NCI-H2081 (cell line): ENCODE data around the gene OAS1.

Source experiments
- DNase-seq, 2 experiments: peaks; one replicate each; lab custom pipeline; 2025; lab: John Stamatoyannopoulos, UW

OAS1 gene

GRCh38 chr12:112965643-112966042 lies 58.9 kb downstream of the OAS1 start:
- no peak for DNase-seq

DNA sequence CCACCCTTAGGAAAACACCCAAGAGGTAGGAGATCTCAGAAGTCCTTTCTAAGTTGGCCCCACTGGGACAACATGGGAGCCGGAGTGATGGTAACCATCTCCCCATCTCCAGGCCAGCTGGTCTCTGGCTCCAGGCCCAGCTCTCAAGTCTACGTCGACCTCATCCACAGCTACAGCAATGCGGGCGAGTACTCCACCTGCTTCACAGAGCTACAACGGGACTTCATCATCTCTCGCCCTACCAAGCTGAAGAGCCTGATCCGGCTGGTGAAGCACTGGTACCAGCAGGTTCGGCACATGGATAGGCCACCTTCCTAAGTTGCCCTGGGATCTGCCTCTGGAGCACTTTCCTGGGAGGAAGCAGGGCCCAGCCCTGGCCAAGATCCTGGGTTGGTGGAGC lies 60.5 kb downstream of the OAS1 start:
- no peak for DNase-seq

DNA sequence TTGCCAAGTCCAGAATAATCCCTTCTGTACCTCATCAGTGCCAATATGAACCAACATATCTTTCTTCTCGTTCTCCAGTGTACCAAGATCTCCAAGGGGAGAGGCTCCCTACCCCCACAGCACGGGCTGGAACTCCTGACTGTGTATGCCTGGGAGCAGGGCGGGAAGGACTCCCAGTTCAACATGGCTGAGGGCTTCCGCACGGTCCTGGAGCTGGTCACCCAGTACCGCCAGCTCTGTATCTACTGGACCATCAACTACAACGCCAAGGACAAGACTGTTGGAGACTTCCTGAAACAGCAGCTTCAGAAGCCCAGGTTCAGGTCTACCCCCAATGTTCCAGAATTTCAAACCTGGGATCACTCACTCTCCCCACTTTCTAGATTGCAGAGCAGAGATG lies 61.1 kb downstream of the OAS1 start:
- DNase-seq = no peak
